ENCODE results near the gene KRT86.
"Not testable (repeated sequence)": the region's sequence is repeated elsewhere in the genome, so short reads cannot be mapped to it uniquely, and the experiment has no call there.

The KRT86 gene

GRCh38 chr12:52315721-52316120 is 41.3 kb downstream of the KRT86 start:
- TF ChIP-seq CTCF (IDR thresholded peaks at IDR 0.05; ENCODE audit: low read depth, low read length, missing control alignments), result peak; percentile 68
- H3K4me3 ChIP-seq (ENCODE audit: low read depth, low read length); DNase-seq (ENCODE audit: low read depth): not testable (repeated sequence)

GRCh38 chr12:52316290-52316689 is 41.8 kb downstream of the KRT86 start:
- TF ChIP-seq CTCF (IDR thresholded peaks at IDR 0.05; ENCODE audit: low read depth, low read length, missing control alignments), result no peak
- no peak for DNase-seq (ENCODE audit: low read depth)
- H3K4me3 ChIP-seq (ENCODE audit: low read depth, low read length), result no peak overlapping the region

GRCh38 chr12:52316701-52317100 is 42.3 kb downstream of the KRT86 start:
- no peak for DNase-seq (ENCODE audit: low read depth)
- H3K4me3 ChIP-seq (ENCODE audit: low read depth, low read length), result no peak overlapping the region
- TF ChIP-seq CTCF (IDR thresholded peaks at IDR 0.05; ENCODE audit: low read depth, low read length, missing control alignments), result no peak

- no peak for TF ChIP-seq CTCF (IDR thresholded peaks at IDR 0.05; ENCODE audit: low read depth, low read length, missing control alignments)
- H3K4me3 ChIP-seq (ENCODE audit: low read depth, low read length), result no peak overlapping the region
- no peak for DNase-seq (ENCODE audit: low read depth)
Measured at GRCh38 chr12:52317468-52318052, 43.1 kb downstream of the KRT86 start.

- no peak for DNase-seq (ENCODE audit: low read depth)
- H3K4me3 ChIP-seq (ENCODE audit: low read depth, low read length), result no peak overlapping the region
- no peak for TF ChIP-seq CTCF (IDR thresholded peaks at IDR 0.05; ENCODE audit: low read depth, low read length, missing control alignments)
Measured at GRCh38 chr12:52318241-52318990, 44.0 kb downstream of the KRT86 start.

DNA sequence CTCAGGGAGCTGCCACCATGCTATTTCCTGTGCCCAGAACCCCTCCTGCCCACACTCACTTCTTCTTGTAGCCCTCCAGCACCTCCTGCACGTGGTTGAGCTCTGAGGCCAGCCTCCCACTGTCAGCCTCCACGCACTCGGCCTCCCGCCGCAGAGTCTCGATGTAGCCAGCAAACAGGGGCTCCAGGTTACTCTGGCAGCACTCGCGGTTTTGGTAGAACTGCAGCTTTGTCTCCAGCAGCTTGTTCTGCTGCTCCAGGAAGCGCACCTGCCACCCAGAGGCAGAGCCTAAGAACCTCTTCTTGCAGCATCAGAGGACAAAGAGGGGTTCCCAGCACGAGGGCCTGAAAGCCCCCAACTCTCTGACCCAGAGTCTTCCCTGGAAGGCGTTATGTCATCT is 44.7 kb downstream of the KRT86 start:
- H3K4me3 ChIP-seq (ENCODE audit: low read depth, low read length), result no peak overlapping the region
- DNase-seq (ENCODE audit: low read depth), result no peak
- no peak for TF ChIP-seq CTCF (IDR thresholded peaks at IDR 0.05; ENCODE audit: low read depth, low read length, missing control alignments)
